ENCODE measurements around the gene SYT17.

The SYT17 gene, protein sequence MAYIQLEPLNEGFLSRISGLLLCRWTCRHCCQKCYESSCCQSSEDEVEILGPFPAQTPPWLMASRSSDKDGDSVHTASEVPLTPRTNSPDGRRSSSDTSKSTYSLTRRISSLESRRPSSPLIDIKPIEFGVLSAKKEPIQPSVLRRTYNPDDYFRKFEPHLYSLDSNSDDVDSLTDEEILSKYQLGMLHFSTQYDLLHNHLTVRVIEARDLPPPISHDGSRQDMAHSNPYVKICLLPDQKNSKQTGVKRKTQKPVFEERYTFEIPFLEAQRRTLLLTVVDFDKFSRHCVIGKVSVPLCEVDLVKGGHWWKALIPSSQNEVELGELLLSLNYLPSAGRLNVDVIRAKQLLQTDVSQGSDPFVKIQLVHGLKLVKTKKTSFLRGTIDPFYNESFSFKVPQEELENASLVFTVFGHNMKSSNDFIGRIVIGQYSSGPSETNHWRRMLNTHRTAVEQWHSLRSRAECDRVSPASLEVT

DNA sequence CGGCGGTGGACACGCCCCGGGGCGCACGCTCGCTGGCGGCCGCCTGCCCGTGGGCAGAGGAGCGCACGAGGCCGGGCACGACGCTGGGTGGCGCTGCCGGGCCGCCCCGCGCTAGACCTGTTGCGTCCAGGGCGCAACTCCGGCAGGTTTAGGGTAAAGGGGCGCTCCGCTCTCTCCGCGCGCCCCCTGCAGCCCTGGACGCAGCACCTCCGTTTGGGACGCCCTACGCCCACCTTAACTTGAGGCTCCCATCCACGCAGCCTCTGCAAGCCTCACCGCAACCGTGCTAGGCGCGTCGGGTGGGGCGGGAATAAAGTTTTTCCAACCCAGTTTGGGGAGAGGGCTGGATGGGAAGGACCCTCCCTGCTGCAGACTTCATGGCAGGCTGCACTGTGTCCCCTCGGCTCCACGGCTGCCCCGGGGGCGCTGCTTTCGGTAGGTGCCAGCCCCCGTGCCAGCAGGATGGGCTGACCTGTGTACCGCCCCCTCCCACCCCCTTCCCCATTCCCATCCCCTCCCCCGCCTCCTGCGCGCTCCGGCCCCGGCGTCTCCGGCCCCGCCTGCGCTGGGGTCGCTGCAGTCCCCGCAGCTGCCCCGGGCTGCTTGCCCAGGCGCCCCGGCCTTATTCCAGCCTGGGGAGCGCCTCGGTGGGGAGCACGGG lies at the start of gene SYT17:
Gene SYT17 (plus strand): TSS at position 531 of the 661 bp plus-strand sequence. CDS start 407 bp downstream, outside the sequence.
- no peaks in the 10 kb centered on the region for H3K36me3 ChIP-seq (ENCODE audit: control insufficient read depth in 1 of 2, insufficient read depth in 2 of 2, low read length in 2 of 2)
- H3K27ac ChIP-seq (ENCODE audit: low read length) = no peak within 1 kb of the TSS
- no peaks in the 10 kb centered on the region for H3K27me3 ChIP-seq (ENCODE audit: low read depth, low read length)
- H3K4me1 ChIP-seq (ENCODE audit: control insufficient read depth in 1 of 2, insufficient read depth in 2 of 2, low read length in 2 of 2) = peaks cover 0 to 16% of the 10 kb centered on the region in 2 donors
- no peaks in the 10 kb centered on the region for H3K9me3 ChIP-seq (ENCODE audit: control insufficient read depth in 1 of 2, low read length in 2 of 2)
- peak within 1 kb of the TSS; percentile 42 to 69 for H3K4me3 ChIP-seq (ENCODE audit: low read depth in 1 of 2, low read length in 2 of 2)

DNA sequence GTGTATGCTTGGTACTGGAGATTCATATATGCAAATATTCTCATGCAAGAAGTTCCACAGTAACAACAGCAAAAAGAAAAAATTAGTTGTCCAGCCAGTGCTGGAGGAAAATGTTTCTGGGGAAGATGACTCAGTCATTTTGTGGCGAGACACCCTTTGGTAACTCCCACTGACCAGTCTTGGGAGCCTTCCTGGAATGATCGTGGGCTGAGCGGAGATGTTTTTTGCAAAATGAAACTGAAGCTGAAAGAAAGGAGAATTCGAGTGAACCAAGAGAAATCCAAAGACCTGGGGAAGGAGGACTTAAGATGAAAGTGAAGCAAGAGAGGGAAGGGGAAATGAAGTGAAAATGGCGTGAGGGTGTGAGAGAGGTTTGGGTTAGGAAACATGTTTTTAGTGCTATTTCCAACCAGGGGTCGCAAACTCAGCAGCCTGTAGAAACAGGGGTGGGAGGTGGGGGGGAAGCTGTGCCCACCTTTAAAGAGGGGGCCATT lies 49.1 kb upstream of the SYT17 start:
- Histone ChIP-seq H3K4me3 (ENCODE audit: low read depth in 1 of 2, low read length in 2 of 2) (peak overlapping the region; percentile 37 to 51), H3K9me3 (ENCODE audit: control insufficient read depth in 1 of 2, low read length in 2 of 2) (no peaks in the 10 kb centered on the region), H3K36me3 (ENCODE audit: control insufficient read depth in 1 of 2, insufficient read depth in 2 of 2, low read length in 2 of 2) (peaks cover 0 to 18% of the 10 kb centered on the region in 2 donors), H3K27me3 (ENCODE audit: low read depth, low read length) (no peaks in the 10 kb centered on the region), H3K27ac (ENCODE audit: low read length) (peak overlapping the region; percentile 88), H3K4me1 (ENCODE audit: control insufficient read depth in 1 of 2, insufficient read depth in 2 of 2, low read length in 2 of 2) (peaks cover 13 to 39% of the 10 kb centered on the region in 2 donors)

DNA sequence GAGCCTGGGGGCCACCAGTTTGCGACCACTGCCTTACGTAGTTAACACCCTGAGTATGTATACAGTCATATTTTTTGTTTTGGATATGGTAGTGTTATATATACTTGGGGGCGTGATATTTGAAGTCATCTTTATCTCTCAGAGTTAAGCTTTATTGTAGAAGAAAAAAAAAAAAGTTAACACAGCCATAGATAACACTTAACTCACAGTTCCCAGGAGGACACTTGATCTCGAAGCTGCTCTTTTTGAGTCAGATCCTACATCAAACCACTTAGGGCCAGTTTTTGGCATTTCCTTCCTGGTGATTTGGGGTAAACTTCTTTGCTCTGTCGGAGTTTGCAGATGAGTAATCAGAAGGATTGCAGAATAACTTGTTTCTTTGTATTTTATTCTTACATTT lies 48.5 kb upstream of the SYT17 start:
- peak overlapping the region; percentile 37 to 51 for H3K4me3 ChIP-seq (ENCODE audit: low read depth in 1 of 2, low read length in 2 of 2)

DNA sequence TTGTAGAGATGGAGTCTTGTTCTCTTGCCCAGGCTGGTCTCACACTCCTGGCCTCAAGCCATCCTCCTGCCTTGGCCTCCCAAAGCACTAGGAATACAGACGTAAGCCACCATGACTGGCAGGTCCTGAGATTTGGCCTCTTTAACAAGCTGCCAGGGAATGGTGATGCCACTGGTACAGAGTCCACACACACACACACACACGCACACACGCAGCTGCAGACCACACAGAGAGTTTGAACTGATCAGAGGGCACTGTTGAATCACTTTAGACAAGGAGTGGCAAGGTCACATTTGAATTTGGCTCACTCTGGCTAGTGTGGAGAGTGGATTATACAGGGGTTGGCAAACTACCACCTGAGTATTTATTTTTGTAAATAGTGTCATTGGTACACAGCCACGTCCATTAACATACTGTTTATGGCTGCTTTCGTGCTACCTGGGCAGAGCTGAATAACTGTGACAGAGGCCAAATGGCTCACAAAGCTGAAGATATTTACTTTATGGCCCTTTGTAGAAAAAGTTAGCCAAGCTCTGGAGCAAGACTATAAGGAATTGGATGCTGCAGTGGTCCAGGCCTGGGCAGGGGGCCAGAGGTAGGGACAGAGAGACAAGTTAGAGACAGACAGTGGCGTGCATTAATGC lies 44.4 kb upstream of the SYT17 start:
- no peaks in the 10 kb centered on the region for H3K9me3 ChIP-seq (ENCODE audit: control insufficient read depth in 1 of 2, low read length in 2 of 2)
- no peak overlapping the region for H3K27ac ChIP-seq (ENCODE audit: low read length)
- H3K36me3 ChIP-seq (ENCODE audit: control insufficient read depth in 1 of 2, insufficient read depth in 2 of 2, low read length in 2 of 2) = peaks cover 0 to 11% of the 10 kb centered on the region in 2 donors
- H3K27me3 ChIP-seq (ENCODE audit: low read depth, low read length) = no peaks in the 10 kb centered on the region
- no peak overlapping the region for H3K4me3 ChIP-seq (ENCODE audit: low read depth in 1 of 2, low read length in 2 of 2)
- H3K4me1 ChIP-seq (ENCODE audit: control insufficient read depth in 1 of 2, insufficient read depth in 2 of 2, low read length in 2 of 2) = peaks cover 0 to 5% of the 10 kb centered on the region in 2 donors

More for the DNA sequence above, 48.5 kb upstream of the SYT17 start:
- Histone ChIP-seq H3K27me3 (ENCODE audit: low read depth, low read length) (no peaks in the 10 kb centered on the region), H3K36me3 (ENCODE audit: control insufficient read depth in 1 of 2, insufficient read depth in 2 of 2, low read length in 2 of 2) (peaks cover 0 to 18% of the 10 kb centered on the region in 2 donors), H3K4me1 (ENCODE audit: control insufficient read depth in 1 of 2, insufficient read depth in 2 of 2, low read length in 2 of 2) (peaks cover 13 to 39% of the 10 kb centered on the region in 2 donors), H3K27ac (ENCODE audit: low read length) (peak overlapping the region; percentile 88), H3K9me3 (ENCODE audit: control insufficient read depth in 1 of 2, low read length in 2 of 2) (no peaks in the 10 kb centered on the region)

DNA sequence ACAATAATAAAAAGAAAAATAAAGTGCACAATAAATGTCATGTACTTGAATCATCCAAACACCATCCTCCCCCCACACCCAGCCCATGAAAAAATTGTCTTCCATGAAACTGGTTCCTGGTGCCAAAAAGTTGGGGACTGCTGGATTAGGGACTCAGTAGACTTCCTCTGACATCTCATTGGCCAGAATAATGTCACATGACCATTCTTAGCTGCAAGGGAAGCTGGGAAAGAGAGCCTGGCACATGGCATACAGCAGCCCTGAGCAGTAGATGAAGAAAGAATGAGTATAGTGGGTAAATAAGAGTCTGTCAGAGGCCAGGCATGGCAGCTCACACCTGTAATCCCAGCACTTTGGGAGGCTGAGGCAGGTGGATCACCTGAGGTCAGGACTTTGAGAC lies 41.7 kb upstream of the SYT17 start:
- Histone ChIP-seq H3K27me3 (ENCODE audit: low read depth, low read length) (no peaks in the 10 kb centered on the region), H3K4me1 (ENCODE audit: control insufficient read depth in 1 of 2, insufficient read depth in 2 of 2, low read length in 2 of 2) (no peaks in the 10 kb centered on the region), H3K36me3 (ENCODE audit: control insufficient read depth in 1 of 2, insufficient read depth in 2 of 2, low read length in 2 of 2) (peaks cover 0 to 6% of the 10 kb centered on the region in 2 donors), H3K9me3 (ENCODE audit: control insufficient read depth in 1 of 2, low read length in 2 of 2) (no peaks in the 10 kb centered on the region), H3K4me3 (ENCODE audit: low read depth in 1 of 2, low read length in 2 of 2) (no peak overlapping the region), H3K27ac (ENCODE audit: low read length) (no peak overlapping the region)

DNA sequence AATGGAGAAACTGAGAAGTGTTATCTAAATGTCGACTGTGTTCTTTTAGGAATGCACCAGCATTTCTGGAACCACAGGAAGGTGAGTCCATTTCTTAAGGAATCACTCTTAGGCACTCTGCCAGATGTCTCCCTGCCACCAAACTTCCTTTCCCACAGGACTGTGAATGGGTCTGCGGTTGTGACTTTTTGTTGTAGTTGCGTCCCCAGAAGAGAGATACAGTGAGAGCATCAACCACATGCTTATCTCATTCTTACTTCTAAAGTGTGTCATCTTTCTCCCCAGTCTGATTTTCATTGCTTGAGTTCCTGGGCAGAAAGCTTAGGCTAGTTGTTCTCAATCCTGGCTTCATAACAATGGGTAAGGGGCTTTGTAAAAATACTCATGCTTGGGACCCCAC lies 40.8 kb upstream of the SYT17 start:
- no peaks in the 10 kb centered on the region for H3K9me3 ChIP-seq (ENCODE audit: control insufficient read depth in 1 of 2, low read length in 2 of 2)
- H3K4me1 ChIP-seq (ENCODE audit: control insufficient read depth in 1 of 2, insufficient read depth in 2 of 2, low read length in 2 of 2) = peaks cover 2 to 3% of the 10 kb centered on the region in 2 donors
- no peaks in the 10 kb centered on the region for H3K27me3 ChIP-seq (ENCODE audit: low read depth, low read length)
- no peak overlapping the region for H3K4me3 ChIP-seq (ENCODE audit: low read depth in 1 of 2, low read length in 2 of 2)
- no peak overlapping the region for H3K27ac ChIP-seq (ENCODE audit: low read length)
- H3K36me3 ChIP-seq (ENCODE audit: control insufficient read depth in 1 of 2, insufficient read depth in 2 of 2, low read length in 2 of 2) = no peaks in the 10 kb centered on the region

DNA sequence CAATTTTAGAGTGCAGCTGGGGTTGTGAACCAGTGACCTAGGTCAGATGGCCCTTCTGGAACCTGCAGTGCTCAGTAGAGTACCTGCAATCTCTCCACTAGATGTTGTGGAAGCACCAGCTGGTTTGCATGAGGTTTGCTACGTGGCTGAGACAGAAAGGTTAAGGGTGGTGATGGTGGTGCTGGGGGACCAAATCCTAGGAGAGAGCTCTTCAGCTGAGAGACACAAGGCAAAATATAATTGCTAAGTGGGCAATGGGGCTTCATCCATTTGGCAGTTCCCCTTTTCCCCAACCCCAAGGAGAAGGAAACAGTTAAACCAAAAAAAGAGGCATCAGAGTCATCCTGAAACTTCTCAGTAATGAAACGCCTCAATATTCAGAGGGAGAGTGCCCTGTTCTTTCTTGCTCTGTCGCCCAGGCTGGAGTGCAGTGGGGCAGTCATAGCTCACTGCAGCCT lies 40.3 kb upstream of the SYT17 start:
- H3K27ac ChIP-seq (ENCODE audit: low read length) = no peak overlapping the region
- no peaks in the 10 kb centered on the region for H3K9me3 ChIP-seq (ENCODE audit: control insufficient read depth in 1 of 2, low read length in 2 of 2)
- H3K4me3 ChIP-seq (ENCODE audit: low read depth in 1 of 2, low read length in 2 of 2) = no peak overlapping the region
- no peaks in the 10 kb centered on the region for H3K27me3 ChIP-seq (ENCODE audit: low read depth, low read length)
- H3K36me3 ChIP-seq (ENCODE audit: control insufficient read depth in 1 of 2, insufficient read depth in 2 of 2, low read length in 2 of 2) = no peaks in the 10 kb centered on the region
- H3K4me1 ChIP-seq (ENCODE audit: control insufficient read depth in 1 of 2, insufficient read depth in 2 of 2, low read length in 2 of 2) = peaks cover 3 to 4% of the 10 kb centered on the region in 2 donors

DNA sequence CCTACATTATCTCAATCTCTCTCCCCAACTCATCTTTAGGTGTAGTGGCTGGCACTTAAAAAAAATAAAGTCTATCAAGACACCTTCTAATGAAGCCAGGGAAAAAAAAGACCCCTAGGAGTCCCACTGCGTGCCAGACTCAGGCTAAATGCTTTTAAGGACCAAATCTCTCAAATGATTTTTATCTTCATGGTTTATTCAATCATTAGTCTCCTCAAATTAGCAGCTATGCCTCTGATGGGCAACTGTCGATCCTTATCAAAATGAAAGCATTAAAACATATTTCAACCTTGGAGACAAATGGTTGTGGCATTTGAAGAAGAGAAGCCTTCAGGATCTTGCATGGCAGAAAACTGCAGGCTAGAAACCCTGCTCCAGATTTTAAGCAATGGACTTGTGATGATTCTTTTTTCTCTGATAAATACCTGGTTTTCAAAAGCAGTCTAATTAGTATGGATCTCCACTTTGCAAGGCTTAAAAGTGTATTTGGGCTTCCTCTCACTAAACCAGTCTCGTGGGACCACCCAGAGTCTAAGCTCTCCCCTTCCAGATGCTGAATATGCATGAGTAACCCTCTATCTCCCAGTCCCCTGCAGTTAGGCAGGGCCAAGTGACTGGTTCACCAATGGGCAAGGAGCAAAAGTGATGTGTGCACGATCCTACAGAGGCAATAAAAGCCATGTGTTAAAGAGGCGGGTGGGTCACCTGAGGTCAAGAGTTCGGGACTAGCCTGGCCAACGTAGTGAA lies 39.4 kb upstream of the SYT17 start:
- Histone ChIP-seq H3K4me3 (ENCODE audit: low read depth in 1 of 2, low read length in 2 of 2) (no peak overlapping the region), H3K4me1 (ENCODE audit: control insufficient read depth in 1 of 2, insufficient read depth in 2 of 2, low read length in 2 of 2) (peaks cover 3 to 4% of the 10 kb centered on the region in 2 donors), H3K36me3 (ENCODE audit: control insufficient read depth in 1 of 2, insufficient read depth in 2 of 2, low read length in 2 of 2) (no peaks in the 10 kb centered on the region), H3K9me3 (ENCODE audit: control insufficient read depth in 1 of 2, low read length in 2 of 2) (no peaks in the 10 kb centered on the region), H3K27ac (ENCODE audit: low read length) (no peak overlapping the region), H3K27me3 (ENCODE audit: low read depth, low read length) (no peaks in the 10 kb centered on the region)

DNA sequence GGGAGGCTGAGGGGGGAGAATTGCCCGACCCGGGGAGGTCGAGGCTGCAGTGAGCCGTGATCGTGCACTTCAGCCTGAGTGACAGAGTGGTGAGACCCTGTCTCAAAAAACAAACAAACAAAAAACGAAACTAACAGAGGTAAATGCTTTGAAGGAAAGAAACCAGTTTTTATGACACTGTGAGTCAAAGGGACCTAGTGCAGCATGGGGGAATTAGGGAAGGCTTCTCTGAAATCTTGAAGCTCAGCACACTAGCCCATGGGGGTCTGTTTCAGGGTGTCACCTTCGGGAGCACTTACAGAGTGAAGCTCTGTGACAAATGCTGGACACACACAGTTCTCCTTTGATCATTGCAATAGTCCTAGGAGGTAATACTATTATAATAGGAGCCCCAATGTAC lies 37.7 kb upstream of the SYT17 start:
- H3K4me1 ChIP-seq (ENCODE audit: control insufficient read depth in 1 of 2, insufficient read depth in 2 of 2, low read length in 2 of 2) = peaks cover 3 to 4% of the 10 kb centered on the region in 2 donors
- no peaks in the 10 kb centered on the region for H3K27me3 ChIP-seq (ENCODE audit: low read depth, low read length)
- no peaks in the 10 kb centered on the region for H3K9me3 ChIP-seq (ENCODE audit: control insufficient read depth in 1 of 2, low read length in 2 of 2)
- peak overlapping the region in 1 of 2 donors; percentile 5 for H3K4me3 ChIP-seq (ENCODE audit: low read depth in 1 of 2, low read length in 2 of 2)
- peak overlapping the region; percentile 72 for H3K27ac ChIP-seq (ENCODE audit: low read length)
- no peaks in the 10 kb centered on the region for H3K36me3 ChIP-seq (ENCODE audit: control insufficient read depth in 1 of 2, insufficient read depth in 2 of 2, low read length in 2 of 2)

DNA sequence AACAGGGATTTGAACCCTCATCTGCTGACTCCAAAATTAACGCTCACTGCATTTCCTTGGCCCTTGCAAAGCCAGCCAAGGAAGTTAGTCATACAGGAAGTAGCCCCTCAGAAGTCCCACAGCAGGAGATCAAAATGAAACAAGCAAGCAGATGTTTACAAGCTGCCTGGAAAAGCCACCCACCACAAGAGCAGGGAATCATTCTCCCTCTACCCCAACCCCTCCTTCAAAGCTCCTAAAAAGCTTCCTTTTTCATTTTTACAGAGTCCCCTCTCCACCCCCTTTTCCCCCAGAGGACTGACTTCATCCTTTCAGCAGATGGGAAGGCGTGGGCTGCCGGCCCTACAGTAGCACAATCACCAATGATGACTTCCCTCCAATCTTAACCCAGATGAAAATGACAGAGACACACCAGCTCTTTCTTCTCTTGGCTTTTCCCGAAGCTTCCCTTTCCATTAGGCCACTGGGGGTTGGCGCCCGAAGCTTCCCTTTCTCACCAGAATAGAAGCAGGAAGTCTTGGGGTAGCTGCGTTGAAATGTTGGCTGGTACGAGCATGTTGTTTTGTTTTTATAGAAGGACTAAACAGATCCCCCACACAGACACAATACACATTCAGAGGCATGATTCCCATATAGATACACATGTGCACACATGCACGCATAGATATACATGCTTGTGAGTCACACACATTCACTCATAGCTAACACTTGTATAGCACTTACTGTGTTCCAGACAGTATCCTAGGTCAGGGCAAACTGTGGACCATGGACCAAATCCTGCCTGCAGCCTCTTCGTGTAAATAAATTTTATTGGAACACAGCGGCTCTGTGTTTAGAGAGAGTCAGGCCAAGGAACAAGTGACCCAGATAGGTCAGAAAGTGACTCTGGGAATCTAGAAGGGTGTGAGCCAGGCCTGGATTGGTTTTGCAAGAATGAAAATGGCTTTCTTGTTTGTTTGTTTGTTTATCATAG lies 36.9 kb upstream of the SYT17 start:
- H3K4me3 ChIP-seq (ENCODE audit: low read depth in 1 of 2, low read length in 2 of 2) = peak overlapping the region in 1 of 2 donors; percentile 5
- peak overlapping the region; percentile 72 for H3K27ac ChIP-seq (ENCODE audit: low read length)
- no peaks in the 10 kb centered on the region for H3K36me3 ChIP-seq (ENCODE audit: control insufficient read depth in 1 of 2, insufficient read depth in 2 of 2, low read length in 2 of 2)
- peaks cover 10 to 11% of the 10 kb centered on the region in 2 donors for H3K4me1 ChIP-seq (ENCODE audit: control insufficient read depth in 1 of 2, insufficient read depth in 2 of 2, low read length in 2 of 2)
- H3K27me3 ChIP-seq (ENCODE audit: low read depth, low read length) = no peaks in the 10 kb centered on the region
- H3K9me3 ChIP-seq (ENCODE audit: control insufficient read depth in 1 of 2, low read length in 2 of 2) = no peaks in the 10 kb centered on the region
